Suprapubic skin (tissue), 4 donors: ENCODE results near the gene TRIM37.

Source experiments
- POLR2A ChIP-seq, 2 donors: fragments of 450-650 bp; IDR thresholded peaks; one replicate each; pipeline ENCODE4 v1.6.1; 2017; ENCODE audit warnings: antibody characterized with exemption in 2 of 2, mild to moderate bottlenecking in 2 of 2, moderate library complexity in 2 of 2
- POLR2AphosphoS5 ChIP-seq, 3 donors: sonication (generic); formaldehyde crosslinking; IDR thresholded peaks; one replicate each; pipeline ENCODE4 v1.6.1; 2017; ENCODE audit warnings: antibody characterized with exemption in 3 of 3
- TF ChIP-seq, protein P1 (sequence below), 2 donors: fragments of 200-600 bp in 1 of 2; fragments of 450-650 bp in 1 of 2; sonication (generic) in 1 of 2; IDR thresholded peaks; one replicate each; pipeline ENCODE4 v1.5.1; 2016 to 2019; ENCODE audit warnings: antibody characterized with exemption in 2 of 2, mild to moderate bottlenecking in 1 of 2, moderate library complexity in 1 of 2

DNA sequence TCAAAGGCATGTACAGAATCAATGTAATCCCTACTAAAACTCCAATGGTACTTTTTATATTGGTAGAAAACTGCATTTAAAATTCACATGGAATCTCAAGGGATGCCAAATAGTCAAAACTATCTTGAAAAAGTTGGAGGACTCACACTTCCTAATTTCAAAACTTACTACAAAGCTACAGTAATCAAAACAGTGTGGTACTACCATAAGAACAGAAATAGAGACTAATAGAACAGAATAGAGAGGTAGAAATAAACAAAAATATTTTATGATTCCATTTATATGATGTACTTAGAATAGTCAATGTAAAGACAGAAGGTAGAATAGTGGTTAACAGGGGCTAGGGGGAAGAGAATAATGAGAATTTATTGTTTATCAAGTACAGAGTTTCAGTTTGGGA is 8.8 kb downstream of the TRIM37 start:
- TF ChIP-seq, protein P1, sequence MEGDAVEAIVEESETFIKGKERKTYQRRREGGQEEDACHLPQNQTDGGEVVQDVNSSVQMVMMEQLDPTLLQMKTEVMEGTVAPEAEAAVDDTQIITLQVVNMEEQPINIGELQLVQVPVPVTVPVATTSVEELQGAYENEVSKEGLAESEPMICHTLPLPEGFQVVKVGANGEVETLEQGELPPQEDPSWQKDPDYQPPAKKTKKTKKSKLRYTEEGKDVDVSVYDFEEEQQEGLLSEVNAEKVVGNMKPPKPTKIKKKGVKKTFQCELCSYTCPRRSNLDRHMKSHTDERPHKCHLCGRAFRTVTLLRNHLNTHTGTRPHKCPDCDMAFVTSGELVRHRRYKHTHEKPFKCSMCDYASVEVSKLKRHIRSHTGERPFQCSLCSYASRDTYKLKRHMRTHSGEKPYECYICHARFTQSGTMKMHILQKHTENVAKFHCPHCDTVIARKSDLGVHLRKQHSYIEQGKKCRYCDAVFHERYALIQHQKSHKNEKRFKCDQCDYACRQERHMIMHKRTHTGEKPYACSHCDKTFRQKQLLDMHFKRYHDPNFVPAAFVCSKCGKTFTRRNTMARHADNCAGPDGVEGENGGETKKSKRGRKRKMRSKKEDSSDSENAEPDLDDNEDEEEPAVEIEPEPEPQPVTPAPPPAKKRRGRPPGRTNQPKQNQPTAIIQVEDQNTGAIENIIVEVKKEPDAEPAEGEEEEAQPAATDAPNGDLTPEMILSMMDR (IDR thresholded peaks at IDR 0.05) = no peak
- TF ChIP-seq POLR2A (IDR thresholded peaks at IDR 0.05) (no peak), POLR2AphosphoS5 (IDR thresholded peaks at IDR 0.05) (no peak)
